ENCODE data around the gene HAUS7.

DNA sequence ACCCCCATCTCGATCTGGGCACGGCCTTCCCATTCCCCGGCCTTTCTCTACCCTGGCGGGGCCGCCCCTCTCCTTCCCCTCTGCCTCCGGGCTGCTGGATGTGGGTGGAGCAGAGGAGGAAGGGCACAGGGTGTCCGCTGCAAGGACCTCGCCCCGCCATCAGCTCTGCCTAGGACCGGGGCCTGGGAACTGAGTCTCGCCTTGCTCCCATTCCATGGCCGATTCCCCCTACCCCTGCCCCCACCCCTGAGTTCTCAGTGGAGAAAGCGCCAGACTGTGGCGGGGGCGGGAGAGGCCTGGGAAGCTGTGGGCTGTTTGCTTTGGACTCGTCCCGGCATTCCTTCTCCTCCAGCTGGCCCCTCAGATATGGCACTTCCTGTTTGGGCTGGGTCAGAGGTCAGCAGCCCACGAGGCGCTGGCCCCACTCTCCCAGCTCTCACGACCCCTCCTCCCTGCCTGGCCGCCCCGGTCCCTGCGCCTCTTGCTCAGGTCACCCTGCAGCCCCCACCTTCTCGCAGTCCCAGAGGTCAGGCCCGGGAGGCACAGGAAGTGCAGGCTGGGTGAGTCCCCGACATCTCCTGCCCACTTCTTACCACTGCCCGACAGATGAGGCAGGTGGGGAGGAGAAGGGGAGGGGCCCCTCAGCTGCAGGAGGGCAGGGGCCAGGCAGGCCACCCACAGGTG lies 18.0 kb upstream of the HAUS7 start:
- TF ChIP-seq, protein P1, sequence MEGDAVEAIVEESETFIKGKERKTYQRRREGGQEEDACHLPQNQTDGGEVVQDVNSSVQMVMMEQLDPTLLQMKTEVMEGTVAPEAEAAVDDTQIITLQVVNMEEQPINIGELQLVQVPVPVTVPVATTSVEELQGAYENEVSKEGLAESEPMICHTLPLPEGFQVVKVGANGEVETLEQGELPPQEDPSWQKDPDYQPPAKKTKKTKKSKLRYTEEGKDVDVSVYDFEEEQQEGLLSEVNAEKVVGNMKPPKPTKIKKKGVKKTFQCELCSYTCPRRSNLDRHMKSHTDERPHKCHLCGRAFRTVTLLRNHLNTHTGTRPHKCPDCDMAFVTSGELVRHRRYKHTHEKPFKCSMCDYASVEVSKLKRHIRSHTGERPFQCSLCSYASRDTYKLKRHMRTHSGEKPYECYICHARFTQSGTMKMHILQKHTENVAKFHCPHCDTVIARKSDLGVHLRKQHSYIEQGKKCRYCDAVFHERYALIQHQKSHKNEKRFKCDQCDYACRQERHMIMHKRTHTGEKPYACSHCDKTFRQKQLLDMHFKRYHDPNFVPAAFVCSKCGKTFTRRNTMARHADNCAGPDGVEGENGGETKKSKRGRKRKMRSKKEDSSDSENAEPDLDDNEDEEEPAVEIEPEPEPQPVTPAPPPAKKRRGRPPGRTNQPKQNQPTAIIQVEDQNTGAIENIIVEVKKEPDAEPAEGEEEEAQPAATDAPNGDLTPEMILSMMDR (IDR thresholded peaks at IDR 0.05), result no peak
- TF ChIP-seq EP300 (IDR thresholded peaks at IDR 0.05), result no peak
